GM12873 (cell line): Measurements from ENCODE around the gene SF3B5.

Experiments used
- TF ChIP-seq, protein P1 (sequence below): IDR thresholded peaks from 2 replicates; pipeline ENCODE4 v1.5.1; 2012; ENCODE audit warnings: low read depth, mild to moderate bottlenecking, moderate library complexity, low read length, control low read depth; ENCODE audit not compliant: insufficient read depth; ENCODE audit errors: missing control alignments

SF3B5 gene

DNA sequence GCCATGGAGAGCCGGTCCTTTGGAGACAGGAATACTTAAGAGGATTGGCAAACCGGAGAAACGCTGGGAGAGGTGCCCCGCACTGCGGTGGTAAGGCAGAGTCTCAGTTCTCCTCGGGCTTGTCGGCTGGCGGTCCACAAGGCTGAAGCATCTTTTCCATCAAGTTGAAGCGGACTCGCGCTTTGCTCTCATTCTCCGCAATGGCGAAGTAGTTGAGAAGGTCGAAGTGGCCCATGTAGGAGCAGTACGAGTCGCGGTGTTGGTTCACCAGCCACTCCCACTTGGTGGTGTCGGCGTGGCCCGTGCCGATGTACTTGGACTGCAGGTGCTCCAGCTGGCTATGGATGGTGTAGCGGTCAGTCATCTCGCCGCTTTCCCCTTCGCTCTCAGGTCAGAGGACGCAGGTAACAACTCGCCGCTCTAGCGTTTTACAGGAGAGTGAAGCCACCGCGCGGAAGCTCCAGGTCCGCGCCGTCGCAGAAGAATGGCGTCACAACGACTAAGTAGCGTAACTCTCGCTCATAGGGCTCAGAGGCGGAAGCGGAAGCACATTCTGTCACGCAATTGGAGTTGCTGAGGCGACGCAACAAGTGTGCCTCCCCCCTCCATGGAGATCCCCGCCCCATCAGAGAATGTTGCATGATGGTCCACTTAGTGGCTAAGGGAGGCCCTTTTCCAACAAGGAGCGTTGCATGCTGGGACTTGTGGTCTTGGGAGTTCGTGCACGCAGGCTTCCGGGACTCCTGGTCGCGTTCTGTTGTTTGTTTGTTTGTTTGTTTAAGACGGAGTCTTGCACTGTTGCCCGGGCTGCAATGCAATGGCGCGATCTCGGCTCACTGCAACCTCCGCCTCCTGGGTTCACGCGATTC is at the start of gene SF3B5:
Gene SF3B5, minus strand, starts transcription at position 440 of the 869 bp plus-strand sequence. Its CDS starts 76 bp downstream, at position 364.
- TF ChIP-seq, protein P1, sequence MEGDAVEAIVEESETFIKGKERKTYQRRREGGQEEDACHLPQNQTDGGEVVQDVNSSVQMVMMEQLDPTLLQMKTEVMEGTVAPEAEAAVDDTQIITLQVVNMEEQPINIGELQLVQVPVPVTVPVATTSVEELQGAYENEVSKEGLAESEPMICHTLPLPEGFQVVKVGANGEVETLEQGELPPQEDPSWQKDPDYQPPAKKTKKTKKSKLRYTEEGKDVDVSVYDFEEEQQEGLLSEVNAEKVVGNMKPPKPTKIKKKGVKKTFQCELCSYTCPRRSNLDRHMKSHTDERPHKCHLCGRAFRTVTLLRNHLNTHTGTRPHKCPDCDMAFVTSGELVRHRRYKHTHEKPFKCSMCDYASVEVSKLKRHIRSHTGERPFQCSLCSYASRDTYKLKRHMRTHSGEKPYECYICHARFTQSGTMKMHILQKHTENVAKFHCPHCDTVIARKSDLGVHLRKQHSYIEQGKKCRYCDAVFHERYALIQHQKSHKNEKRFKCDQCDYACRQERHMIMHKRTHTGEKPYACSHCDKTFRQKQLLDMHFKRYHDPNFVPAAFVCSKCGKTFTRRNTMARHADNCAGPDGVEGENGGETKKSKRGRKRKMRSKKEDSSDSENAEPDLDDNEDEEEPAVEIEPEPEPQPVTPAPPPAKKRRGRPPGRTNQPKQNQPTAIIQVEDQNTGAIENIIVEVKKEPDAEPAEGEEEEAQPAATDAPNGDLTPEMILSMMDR: no peak

DNA sequence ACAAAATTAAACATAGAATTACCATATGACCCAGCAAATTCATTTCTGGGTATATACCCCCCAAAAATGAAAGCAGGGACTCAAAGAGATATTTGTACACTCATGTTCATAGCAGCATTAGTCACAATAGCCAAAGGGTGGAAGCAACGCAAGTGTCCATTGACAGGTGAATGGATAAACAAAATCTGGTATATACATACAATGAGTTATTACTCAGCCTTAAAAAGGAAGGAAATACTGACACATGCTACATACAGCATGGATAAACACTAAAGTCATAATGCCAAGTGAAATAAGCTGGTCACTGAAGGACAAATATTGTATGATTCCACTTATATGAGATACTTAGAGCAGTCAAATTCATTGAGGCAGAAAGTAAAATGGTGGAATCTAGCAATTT is 49.6 kb upstream of the SF3B5 start:
- TF ChIP-seq, protein P1: no peak

DNA sequence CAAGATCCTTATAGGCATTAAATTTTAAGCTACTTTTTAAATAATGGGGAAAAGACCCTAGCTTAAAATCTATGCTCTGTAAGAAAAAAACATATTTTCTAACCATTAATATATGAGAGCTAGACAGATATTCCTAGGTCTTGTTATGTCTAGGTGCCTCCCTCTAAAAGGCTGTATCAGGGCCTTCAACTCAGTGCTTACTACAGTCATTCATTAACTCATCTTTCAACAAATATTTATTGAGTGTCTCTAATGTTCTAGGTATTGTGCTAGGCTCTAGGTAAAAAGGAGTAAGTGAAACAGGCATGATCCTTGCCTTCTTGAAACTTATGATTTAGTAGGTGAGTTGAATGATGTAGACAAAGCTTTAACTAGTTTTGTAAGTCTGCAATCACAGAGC is 48.5 kb upstream of the SF3B5 start:
- TF ChIP-seq, protein P1: no peak

DNA sequence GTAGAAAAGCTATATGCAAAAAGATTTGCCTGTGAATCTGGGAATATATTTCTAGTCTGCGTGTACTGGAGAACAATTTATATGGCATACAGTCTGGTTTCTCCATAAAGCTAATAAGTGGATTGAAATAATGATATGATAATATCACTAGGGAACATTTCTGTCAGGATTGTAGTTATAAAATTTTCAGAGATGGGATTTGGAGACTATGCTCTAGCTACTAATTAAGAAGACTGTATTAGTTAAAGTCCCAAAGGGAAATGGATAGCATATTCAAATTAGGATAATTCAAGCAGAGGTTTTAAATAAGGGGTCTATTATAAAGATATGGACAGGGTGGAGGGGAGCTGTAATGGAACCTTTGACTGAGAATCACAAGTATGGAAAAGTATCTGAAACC is 47.7 kb upstream of the SF3B5 start:
- TF ChIP-seq, protein P1: no peak

DNA sequence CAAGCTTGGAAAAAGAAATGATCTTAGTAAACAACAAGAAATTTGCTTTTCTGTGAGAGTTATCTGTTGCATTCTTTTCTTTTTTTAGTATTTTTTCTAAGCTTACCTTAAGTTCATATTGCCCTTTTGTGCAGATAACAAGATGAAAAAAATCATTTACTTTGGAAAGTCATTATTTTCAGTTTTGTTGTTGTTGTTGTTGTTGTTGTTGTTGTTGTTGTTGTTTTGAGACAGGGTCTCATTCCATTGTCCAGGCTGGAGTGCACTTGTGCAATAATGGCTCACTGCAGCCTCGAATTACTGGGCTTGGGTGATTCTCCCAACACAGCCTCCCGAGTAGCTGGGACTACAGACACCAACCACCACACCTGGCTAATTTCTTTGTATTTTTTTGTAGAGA is 46.1 kb upstream of the SF3B5 start:
- TF ChIP-seq, protein P1: no peak

DNA sequence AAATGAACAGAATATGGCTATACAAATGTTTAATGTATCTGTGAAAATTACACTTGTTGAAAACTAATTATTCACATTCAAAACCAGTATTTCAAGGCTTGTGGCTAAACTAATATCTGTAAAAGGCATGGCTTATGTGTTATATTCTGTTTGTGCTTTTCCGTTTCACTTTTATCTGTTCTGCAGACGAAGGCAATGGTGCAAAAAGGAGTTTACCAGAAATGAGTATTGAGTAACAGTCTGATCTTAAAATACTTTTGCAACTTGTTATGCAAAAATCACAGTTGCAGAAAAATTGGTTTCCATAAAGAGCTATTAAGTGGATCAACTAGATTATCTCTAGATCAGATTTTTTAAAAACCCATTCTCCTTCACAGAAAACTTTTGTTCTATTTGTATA is 45.5 kb upstream of the SF3B5 start:
- TF ChIP-seq, protein P1: no peak

DNA sequence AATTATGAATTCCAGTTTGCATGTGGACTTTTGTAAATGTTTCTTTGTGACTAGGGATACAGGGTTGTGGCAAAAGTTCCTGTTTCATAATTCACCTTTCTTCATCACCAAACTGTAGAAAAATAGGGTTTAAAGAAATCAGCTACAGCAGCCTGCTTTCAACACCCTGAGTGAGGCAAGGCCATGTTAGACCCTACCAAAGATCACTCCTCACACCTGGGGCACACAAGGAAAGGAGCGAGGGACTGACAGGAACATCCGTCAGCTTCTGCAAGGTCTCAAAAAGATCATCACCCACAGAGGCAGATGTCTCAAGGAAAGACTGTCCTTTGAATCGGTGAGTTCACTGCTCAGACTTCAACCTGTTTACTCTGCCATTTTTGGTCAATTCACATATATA is 44.4 kb upstream of the SF3B5 start:
- TF ChIP-seq, protein P1: no peak
